Femur (tissue), 1 donor: Measurements from ENCODE around the gene SMIM5.
A peak's percentile ranks its signal among the peaks of the same experiment; 100 is the strongest.

Experiments used
- DNase-seq: peaks from one replicate; pipeline ENCODE4 v3.0.0-alpha.2; 2017

SMIM5 gene

GRCh38 chr17:75672011-75672410 is 38.8 kb downstream of the SMIM5 start:
- DNase-seq, result no peak

DNA sequence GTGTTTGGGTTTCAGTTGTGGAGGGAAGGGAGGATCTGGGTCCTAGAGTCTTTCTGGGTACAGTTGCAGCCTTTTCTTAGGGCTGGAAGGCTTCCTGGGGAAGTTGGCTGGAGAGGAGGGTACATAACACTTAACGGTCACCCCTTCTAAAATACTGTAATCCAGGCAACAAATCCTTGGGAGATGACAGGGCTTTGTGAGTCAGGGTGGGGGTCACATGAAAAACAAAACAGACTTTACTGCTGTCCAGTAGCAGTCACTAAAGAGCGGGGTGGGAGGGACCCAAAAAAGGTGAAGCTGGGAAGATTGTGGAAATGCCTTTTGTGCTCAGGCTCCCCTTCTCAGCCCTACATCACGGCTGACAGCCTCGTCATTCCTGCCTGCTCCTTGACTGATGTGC is 40.3 kb downstream of the SMIM5 start:
- no peak for DNase-seq

DNA sequence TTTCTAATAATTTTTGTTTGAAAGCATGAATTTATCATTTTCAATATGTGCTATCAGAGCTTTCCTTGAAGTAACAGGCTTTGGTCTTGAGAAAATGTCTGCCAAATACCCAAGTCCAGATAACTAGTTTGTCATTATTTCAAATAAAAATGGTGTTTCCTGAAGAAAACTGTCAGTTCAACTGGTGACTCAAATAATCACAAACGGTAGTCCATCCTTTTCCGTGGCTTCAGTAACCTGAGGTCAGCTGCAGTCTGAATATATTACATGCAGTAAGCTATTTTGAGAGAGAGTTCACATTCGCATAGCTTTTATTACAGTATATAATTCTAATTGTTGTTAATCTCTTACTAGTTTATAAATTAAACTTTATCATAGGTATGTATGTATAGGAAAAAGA is 43.2 kb downstream of the SMIM5 start:
- no peak for DNase-seq

GRCh38 chr17:75679706-75680211 is 46.5 kb downstream of the SMIM5 start:
- DNase-seq, result no peak

DNA sequence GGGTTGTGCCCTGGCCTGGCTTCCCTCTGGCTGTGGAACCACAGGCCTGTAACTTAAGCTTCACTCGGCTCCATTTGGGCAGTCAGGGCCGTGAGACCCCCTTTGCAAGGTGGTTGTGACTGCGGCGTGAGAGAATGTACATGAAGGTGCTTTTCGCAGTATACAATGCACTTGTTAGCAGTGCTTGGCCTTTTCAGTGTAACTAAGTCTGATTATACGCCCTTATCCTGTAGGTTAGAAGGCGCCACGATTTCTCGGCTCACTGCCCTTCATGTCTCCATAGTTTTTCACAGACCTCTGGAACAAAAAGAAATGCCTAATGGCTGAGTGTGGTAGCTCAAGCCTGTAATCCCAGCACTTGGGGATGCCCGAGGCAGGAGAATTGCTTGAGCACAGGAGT is 47.2 kb downstream of the SMIM5 start:
- no peak for DNase-seq

- DNase-seq, result no peak
These were observed 48.1 kb downstream of the SMIM5 start for GRCh38 chr17:75681289-75681688.

- DNase-seq, result no peak
These were observed 50.3 kb downstream of the SMIM5 start for GRCh38 chr17:75683583-75683982.

- no peak for DNase-seq
These were observed 51.0 kb downstream of the SMIM5 start for GRCh38 chr17:75684249-75684648.

GRCh38 chr17:75684924-75685323 is 51.7 kb downstream of the SMIM5 start:
- peak; percentile 50 for DNase-seq

DNA sequence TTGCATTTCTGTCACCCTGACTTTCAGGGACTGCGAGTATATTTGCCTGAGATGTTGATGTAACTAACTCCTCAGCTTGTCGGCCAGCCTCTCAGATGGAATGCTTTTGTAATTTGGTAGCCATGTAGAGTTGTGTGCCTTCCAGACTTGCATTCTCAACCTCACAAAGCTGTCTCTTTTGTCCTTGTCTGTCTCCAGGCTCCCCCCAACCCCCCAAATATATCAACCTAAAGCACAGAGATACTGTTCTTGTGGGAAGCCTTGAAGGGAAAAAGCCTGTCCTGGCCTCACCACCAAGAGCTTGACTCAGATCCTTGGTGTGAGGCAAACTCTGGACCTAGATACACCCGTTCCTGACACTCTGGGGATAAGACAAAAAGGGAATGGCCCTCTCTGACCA is 52.3 kb downstream of the SMIM5 start:
- DNase-seq, result no peak

GRCh38 chr17:75688209-75688825 is 55.1 kb downstream of the SMIM5 start:
- no peak for DNase-seq

DNA sequence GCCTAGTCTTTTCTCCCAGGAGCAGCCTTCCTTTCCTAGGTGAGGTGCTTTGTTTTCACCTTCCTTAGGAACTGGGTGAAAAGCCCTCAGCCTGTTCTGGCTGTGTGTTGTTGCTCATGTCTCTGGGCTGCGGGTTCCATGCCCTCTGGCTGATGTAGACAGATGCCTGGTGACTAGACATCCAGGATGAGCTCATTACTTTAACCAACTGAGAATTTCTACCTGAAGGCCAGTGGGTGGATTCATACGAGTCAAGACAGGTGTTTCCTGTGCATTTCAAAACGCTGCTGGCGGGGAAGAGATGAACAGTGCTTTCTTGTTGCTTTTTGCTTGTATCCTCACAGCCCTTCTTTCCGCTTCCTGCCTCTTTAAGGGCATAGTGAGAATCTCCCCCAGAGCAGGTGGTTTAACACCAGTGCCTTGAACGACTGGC is 56.2 kb downstream of the SMIM5 start:
- DNase-seq, result no peak
